DND-41 (cell line): ENCODE measurements around the gene SMARCB1.

ENCODE experiments used
- EZH2 ChIP-seq: IDR thresholded peaks from 3 replicates; pipeline ENCODE4 v1.6.1; 2012; ENCODE audit warnings: borderline replicate concordance, low read depth, mild to moderate bottlenecking, moderate library complexity, low read length, inconsistent platforms; ENCODE audit not compliant: severe bottlenecking
- TF ChIP-seq, protein P1 (sequence below): IDR thresholded peaks from 2 replicates; pipeline ENCODE4 v1.5.1; 2012; ENCODE audit warnings: borderline replicate concordance, low read length, moderate library complexity, mild to moderate bottlenecking; ENCODE audit not compliant: poor library complexity, severe bottlenecking; ENCODE audit errors: extremely low read depth

GRCh38 chr22:23833911-23834317 lies 47.1 kb downstream of the SMARCB1 start:
- TF ChIP-seq, protein P1, sequence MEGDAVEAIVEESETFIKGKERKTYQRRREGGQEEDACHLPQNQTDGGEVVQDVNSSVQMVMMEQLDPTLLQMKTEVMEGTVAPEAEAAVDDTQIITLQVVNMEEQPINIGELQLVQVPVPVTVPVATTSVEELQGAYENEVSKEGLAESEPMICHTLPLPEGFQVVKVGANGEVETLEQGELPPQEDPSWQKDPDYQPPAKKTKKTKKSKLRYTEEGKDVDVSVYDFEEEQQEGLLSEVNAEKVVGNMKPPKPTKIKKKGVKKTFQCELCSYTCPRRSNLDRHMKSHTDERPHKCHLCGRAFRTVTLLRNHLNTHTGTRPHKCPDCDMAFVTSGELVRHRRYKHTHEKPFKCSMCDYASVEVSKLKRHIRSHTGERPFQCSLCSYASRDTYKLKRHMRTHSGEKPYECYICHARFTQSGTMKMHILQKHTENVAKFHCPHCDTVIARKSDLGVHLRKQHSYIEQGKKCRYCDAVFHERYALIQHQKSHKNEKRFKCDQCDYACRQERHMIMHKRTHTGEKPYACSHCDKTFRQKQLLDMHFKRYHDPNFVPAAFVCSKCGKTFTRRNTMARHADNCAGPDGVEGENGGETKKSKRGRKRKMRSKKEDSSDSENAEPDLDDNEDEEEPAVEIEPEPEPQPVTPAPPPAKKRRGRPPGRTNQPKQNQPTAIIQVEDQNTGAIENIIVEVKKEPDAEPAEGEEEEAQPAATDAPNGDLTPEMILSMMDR, result no peak
- TF ChIP-seq EZH2, result no peak
